ENCODE data around the gene SSBP3. TPM values are rescaled to one million over a fixed set of nuclear protein-coding genes. Genes with fewer than 3 reads are reported as not detected.

Gene SSBP3
- total RNA-seq, 1 donor: 14.5 TPM

- peaks cover under 1% of the 10 kb centered on the region for H3K36me3 ChIP-seq (ENCODE audit: insufficient read depth, low read length)
- TF ChIP-seq CTCF (IDR thresholded peaks at IDR 0.05; ENCODE audit: extremely low read depth, low read depth, low read length): no peak
- H3K4me3 ChIP-seq (ENCODE audit: insufficient read depth, low read length): no peak overlapping the region
- H3K27ac ChIP-seq (ENCODE audit: low read depth, low read length): no peak overlapping the region
- no peak overlapping the region for H2AFZ ChIP-seq (ENCODE audit: low read length)
- no peak overlapping the region for H3K4me2 ChIP-seq (ENCODE audit: insufficient read depth, low read length)
- H3K79me2 ChIP-seq (ENCODE audit: insufficient read depth, low read length): peaks cover 3% of the 10 kb centered on the region
- no peaks in the 10 kb centered on the region for H3K9me3 ChIP-seq (ENCODE audit: low read depth, low read length)
- no peaks in the 10 kb centered on the region for H3K27me3 ChIP-seq (ENCODE audit: insufficient read depth, low read length)
- peaks cover 34% of the 10 kb centered on the region for H4K20me1 ChIP-seq (ENCODE audit: insufficient read depth, low read length)
- no peak for DNase-seq (ENCODE audit: insufficient read length, low spot score, missing footprints)
- H3K4me1 ChIP-seq (ENCODE audit: insufficient read depth, low read length): no peaks in the 10 kb centered on the region
Measured at GRCh38 chr1:54378874-54379554, 27.2 kb downstream of the SSBP3 start.

DNA sequence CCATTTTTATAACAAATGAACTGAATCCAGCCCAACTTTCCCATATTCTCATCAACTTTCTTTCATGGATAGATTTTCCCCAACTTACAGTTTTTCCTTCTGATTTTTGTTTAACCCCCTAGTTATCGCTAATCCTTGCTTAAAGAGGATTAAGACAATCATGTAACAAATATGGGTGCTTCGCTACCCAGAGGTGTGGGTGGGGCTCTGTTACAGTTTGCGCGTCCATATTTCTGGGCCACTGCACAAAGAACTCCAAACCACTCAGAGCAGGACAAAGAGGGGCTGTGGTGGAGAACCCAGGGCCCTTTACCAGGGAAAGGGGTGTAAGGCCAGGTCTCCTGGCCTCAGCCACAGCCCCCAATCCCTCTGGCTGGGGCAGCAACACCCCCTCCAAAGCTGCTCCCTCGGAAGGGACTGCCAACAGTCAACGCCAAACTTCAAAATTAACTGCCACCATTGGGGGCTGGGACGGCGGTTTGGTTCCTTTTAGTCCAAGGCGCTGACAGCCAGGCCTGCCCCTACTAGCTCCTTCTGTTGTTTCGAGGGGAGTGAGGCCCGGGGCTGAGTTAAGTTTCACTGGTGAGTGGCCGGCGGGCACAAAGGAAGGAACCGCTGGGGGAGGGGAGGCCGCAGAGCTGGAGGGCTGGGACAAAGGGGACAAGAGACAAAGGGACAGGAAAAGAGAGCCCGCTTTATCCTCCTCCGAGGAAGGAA is 27.9 kb downstream of the SSBP3 start:
- no peaks in the 10 kb centered on the region for H3K4me1 ChIP-seq (ENCODE audit: insufficient read depth, low read length)
- no peak for TF ChIP-seq CTCF (IDR thresholded peaks at IDR 0.05; ENCODE audit: extremely low read depth, low read depth, low read length)
- H3K4me3 ChIP-seq (ENCODE audit: insufficient read depth, low read length): no peak overlapping the region
- no peak overlapping the region for H3K4me2 ChIP-seq (ENCODE audit: insufficient read depth, low read length)
- H4K20me1 ChIP-seq (ENCODE audit: insufficient read depth, low read length): peaks cover 36% of the 10 kb centered on the region
- peaks cover 3% of the 10 kb centered on the region for H3K79me2 ChIP-seq (ENCODE audit: insufficient read depth, low read length)
- no peak overlapping the region for H3K27ac ChIP-seq (ENCODE audit: low read depth, low read length)
- H3K27me3 ChIP-seq (ENCODE audit: insufficient read depth, low read length): no peaks in the 10 kb centered on the region
- no peak overlapping the region for H2AFZ ChIP-seq (ENCODE audit: low read length)
- H3K9me3 ChIP-seq (ENCODE audit: low read depth, low read length): no peaks in the 10 kb centered on the region
- no peaks in the 10 kb centered on the region for H3K36me3 ChIP-seq (ENCODE audit: insufficient read depth, low read length)
- no peak for DNase-seq (ENCODE audit: insufficient read length, low spot score, missing footprints)

- Histone ChIP-seq H3K4me3 (ENCODE audit: insufficient read depth, low read length) (no peak overlapping the region), H4K20me1 (ENCODE audit: insufficient read depth, low read length) (peaks cover 41% of the 10 kb centered on the region), H3K27me3 (ENCODE audit: insufficient read depth, low read length) (no peaks in the 10 kb centered on the region), H3K4me1 (ENCODE audit: insufficient read depth, low read length) (no peaks in the 10 kb centered on the region), H2AFZ (ENCODE audit: low read length) (no peak overlapping the region), H3K4me2 (ENCODE audit: insufficient read depth, low read length) (no peak overlapping the region), H3K79me2 (ENCODE audit: insufficient read depth, low read length) (peaks cover 3% of the 10 kb centered on the region), H3K9me3 (ENCODE audit: low read depth, low read length) (no peaks in the 10 kb centered on the region), H3K27ac (ENCODE audit: low read depth, low read length) (no peak overlapping the region), H3K36me3 (ENCODE audit: insufficient read depth, low read length) (no peaks in the 10 kb centered on the region)
- peak; percentile 66 for DNase-seq (ENCODE audit: insufficient read length, low spot score, missing footprints)
- no peak for TF ChIP-seq CTCF (IDR thresholded peaks at IDR 0.05; ENCODE audit: extremely low read depth, low read depth, low read length)
Measured at GRCh38 chr1:54377040-54377691, 29.0 kb downstream of the SSBP3 start.

Measured in osteoblast (primary cell).